Activated naive CD4-positive, alpha-beta T cell treated with anti-CD3 and anti-CD28 coated beads, Interleukin-2, amount 50 U/mL, for 72 hours (primary cell): ENCODE data around the gene GRK1. TPM values are rescaled to one million over a fixed set of nuclear protein-coding genes. Genes with fewer than 3 reads are reported as not detected.
"Not testable (repeated sequence)": the region's sequence is repeated elsewhere in the genome, so short reads cannot be mapped to it uniquely, and the experiment has no call there.

ENCODE experiments used
- ATAC-seq, 2 donors: fragments of 150-1000 bp; cut with Tn5 transposase; 2 replicates each; pipeline ENCODE4 v1.10.0; 2021; ENCODE audit warnings: mild to moderate bottlenecking in 2 of 2, moderate library complexity in 2 of 2
- DNase-seq, 2 donors: peaks; one replicate each; pipeline ENCODE4 v3.0.0; 2021 to 2022; ENCODE audit warnings: low spot score in 2 of 2
- H3K27ac Mint-ChIP-seq, 2 donors: one replicate each; pipeline ENCODE4 v1.8.0; 2022; ENCODE audit warnings: mild to moderate bottlenecking in 2 of 2, mixed read lengths in 2 of 2
- H3K36me3 Mint-ChIP-seq, 2 donors: one replicate each; pipeline ENCODE4 v1.8.0; 2022; ENCODE audit warnings: mixed read lengths in 2 of 2
- H3K9me3 Mint-ChIP-seq, 2 donors: one replicate each; pipeline ENCODE4 v1.8.0; 2022; ENCODE audit warnings: mixed read lengths in 2 of 2
- total RNA-seq, 2 donors: library from RNA; stranded (reverse); gene quantifications; one replicate each; pipeline ENCODE4 v1.2.3, GENCODE V29; 2022

Gene GRK1
- total RNA-seq, 2 donors from 2014 or later, result 0.23 TPM; not detected in 1

DNA sequence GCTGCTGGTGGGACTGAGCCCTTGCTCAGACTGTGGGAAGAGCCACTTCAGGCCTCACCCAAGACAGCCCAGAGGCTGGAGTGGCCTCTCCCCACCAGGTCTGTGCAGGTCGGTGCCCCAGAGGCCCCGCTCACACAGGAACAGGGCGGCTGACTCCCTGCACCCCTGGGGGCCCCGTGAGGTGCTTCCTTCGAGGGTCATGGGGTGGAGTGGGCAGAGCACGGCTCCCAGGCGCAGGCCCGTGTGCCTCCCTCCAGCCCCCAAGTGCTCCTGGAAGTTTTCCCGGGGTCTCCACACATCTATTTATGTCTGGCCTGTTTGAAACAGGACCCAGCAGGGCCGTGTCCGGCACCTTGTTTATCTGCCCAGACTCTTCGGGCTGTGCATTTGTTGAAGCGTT lies 82.5 kb downstream of the GRK1 start:
- no peak for ATAC-seq
- Mint-ChIP-seq H3K9me3 (peaks cover 12% of the 10 kb centered on the region in 2 donors), H3K36me3 (peaks cover 0 to 12% of the 10 kb centered on the region in 2 donors), H3K27ac (no peak overlapping the region)
- no peak for DNase-seq

DNA sequence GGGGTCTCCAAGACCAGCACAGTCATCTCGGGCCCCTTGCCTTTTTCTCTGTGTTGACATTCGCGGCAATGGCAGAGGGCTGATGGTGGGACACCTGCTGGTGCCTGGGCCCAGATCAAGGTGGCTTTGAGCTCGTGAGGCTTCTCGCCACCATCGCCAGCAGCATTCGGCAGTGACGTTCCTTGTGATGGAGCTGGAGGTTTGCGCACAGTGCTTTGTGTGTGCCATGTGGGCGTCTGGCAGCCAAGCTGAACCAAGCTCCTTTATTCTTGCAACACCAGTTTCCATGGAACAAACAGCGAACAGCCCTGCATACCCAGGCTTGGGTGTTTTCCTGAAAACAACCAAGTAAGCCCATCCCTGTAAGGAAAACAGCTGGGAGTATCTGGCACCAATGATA lies 82.9 kb downstream of the GRK1 start:
- Mint-ChIP-seq H3K27ac (no peak overlapping the region), H3K36me3 (peaks cover 0 to 12% of the 10 kb centered on the region in 2 donors), H3K9me3 (peaks cover 12% of the 10 kb centered on the region in 2 donors)
- no peak for ATAC-seq
- no peak for DNase-seq

DNA sequence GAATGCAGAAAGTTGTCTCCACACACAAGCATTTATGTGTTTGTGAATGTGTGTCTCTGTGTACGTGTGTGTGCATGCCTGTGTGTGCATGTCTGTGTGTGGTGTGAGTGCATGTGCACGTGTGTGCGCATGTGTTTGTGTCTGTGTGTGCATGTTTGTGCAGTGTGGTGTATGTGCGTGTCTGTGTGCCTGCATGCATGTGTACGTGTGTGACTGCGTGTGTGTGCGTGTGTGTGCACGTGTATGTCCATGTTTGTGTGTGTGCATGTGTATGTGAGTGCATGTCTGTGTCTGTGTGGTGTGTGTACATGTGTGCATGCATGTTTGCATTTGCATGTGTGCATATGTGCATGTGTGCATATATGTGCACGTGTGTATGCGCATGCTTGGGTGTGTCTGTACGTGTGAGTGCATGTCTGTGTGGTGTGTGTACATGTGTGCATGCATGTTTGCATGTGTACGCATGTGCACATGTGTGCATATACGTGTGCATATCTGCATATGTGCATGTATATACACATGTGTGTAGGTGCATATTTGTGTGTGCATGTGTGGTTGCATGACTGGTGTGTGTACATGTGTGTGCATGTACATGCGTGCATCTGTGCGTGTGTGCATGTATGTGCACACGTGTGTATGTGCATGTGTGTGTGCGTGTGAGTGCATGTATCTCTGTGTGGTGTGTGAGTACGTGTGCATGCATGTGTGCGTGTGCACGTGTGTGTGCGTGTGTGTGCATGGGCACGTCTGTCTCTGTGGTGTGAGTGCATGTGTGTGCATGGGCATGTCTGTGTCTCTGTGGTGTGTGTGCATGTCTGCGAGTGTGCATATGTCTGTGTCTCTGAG lies 83.8 kb downstream of the GRK1 start:
- H3K36me3 Mint-ChIP-seq, result peaks cover 0 to 12% of the 10 kb centered on the region in 2 donors
- peaks cover 12% of the 10 kb centered on the region in 2 donors for H3K9me3 Mint-ChIP-seq
- DNase-seq (no peak), ATAC-seq (no peak)
- H3K27ac Mint-ChIP-seq, result no peak overlapping the region

DNA sequence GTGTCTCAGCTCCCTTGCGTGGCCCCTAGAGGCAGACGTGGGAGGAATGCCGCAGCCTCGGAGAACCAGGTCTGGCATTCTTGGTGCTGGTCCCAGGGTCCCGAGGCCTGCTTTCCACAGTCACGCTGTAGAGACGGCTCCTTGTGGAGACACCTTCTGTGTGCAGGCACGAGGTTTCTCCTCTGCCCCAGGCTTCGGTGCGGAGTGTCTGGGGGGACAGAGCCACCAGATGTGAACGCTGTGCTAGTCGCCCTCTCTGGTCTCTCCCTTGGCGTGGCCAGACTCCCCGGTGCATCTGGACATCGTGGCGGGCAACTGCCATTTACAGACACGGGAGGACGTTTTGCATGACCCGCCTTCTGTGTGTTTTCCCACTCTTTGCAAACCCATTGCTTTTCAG lies 84.5 kb downstream of the GRK1 start:
- DNase-seq (no peak), ATAC-seq (no peak)
- Mint-ChIP-seq H3K27ac (no peak overlapping the region), H3K36me3 (peaks cover 0 to 12% of the 10 kb centered on the region in 2 donors), H3K9me3 (peaks cover 12% of the 10 kb centered on the region in 2 donors)

DNA sequence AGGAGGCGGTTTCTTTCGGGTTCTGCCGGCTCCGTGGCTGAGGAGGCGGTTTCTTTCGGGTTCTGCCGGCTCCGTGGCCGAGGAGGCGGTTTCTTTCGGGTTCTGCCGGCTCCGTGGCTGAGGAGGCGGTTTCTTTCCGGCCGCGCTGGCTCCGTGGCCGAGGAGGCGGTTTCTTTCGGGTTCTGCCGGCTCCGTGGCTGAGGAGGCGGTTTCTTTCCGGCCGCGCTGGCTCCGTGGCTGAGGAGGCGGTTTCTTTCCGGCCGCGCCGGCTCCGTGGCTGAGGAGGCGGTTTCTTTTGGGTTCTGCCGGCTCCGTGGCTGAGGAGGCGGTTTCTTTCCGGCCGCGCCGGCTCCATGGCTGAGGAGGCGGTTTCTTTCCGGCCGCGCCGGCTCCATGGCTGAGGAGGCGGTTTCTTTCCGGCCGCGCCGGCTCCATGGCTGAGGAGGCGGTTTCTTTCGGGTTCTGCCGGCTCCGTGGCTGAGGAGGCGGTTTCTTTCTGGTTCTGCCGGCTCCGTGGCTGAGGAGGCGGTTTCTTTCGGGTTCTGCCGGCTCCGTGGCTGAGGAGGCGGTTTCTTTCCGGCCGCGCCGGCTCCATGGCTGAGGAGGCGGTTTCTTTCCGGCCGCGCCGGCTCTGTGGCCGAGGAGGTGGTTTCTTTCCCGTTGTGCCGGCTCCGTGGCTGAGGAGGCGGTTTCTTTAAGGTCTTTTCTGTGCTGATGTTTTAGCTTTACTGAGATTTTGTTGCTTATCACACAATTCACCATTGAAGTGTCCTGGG lies 85.4 kb downstream of the GRK1 start:
- Mint-ChIP-seq H3K36me3 (peaks cover 0 to 12% of the 10 kb centered on the region in 2 donors), H3K9me3 (peaks cover 12 to 17% of the 10 kb centered on the region in 2 donors)
- H3K27ac Mint-ChIP-seq, DNase-seq, ATAC-seq: not testable (repeated sequence)

DNA sequence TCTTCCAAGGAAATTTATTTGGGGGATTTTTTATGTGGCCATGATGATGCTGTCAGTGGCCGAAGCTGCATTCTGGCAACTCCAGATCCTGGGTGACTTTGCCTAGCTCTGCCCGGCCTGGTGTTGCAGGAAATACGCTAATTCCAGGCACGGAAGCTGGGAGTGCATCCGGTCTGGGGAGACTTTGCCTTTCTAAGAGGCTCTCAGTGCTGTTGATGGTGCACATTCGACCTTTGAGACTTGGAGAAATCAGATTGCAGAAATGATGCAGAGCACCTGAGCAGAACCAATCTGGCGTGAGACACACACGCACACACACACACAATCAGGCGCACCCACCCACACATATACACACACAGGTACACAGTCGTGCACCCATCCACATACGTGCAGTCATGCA lies 86.2 kb downstream of the GRK1 start:
- ATAC-seq, result no peak
- peaks cover 0 to 12% of the 10 kb centered on the region in 2 donors for H3K36me3 Mint-ChIP-seq

DNA sequence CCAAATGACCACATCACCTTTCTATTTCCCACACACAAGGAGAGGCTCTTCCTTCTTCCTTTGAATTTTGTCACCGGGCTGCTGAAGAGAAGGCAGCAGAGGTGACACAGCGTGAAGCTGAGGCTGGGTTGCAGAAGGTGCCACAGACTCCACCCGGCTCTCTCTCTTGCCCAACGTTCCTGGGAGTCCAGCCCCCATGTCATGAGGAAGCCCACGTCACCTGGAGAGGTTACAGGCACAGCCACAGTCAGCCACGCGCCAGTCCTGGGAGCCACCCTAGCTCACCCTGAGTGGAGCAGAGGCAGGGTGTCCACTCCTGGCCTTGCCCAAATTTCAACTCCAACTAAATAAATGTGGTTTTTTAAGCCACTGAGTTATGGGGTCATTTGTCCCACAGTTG lies 87.2 kb downstream of the GRK1 start:
- no peak overlapping the region for H3K27ac Mint-ChIP-seq
- peaks cover 12 to 17% of the 10 kb centered on the region in 2 donors for H3K9me3 Mint-ChIP-seq
- DNase-seq (no peak), ATAC-seq (no peak)
- peaks cover 0 to 12% of the 10 kb centered on the region in 2 donors for H3K36me3 Mint-ChIP-seq

More for the DNA sequence above, 86.2 kb downstream of the GRK1 start:
- no peak for DNase-seq
- no peak overlapping the region for H3K27ac Mint-ChIP-seq
- H3K9me3 Mint-ChIP-seq, result peaks cover 12 to 17% of the 10 kb centered on the region in 2 donors

DNA sequence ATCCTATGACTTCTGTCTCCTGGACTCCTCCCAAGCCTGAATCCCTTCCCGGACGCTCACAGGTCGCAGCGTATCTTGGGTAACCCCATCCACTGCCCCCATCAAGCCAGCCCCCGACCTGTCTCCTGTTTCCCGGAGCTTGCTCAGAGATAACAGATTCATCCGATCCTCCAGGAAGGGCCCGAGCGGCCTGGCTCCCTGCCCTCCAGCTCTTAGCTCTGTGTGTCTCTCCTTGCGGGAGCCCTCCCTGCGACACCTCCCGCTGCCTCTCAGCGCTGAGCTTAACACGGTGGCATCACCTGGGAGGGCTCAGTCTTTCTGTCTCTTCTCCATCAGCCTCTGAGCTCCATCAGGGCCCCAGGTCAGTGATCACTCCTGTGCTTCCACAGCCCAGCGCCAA lies 87.7 kb downstream of the GRK1 start:
- Mint-ChIP-seq H3K9me3 (peaks cover 12 to 17% of the 10 kb centered on the region in 2 donors), H3K27ac (no peak overlapping the region), H3K36me3 (peaks cover 0 to 12% of the 10 kb centered on the region in 2 donors)
- ATAC-seq, result no peak
- DNase-seq, result no peak

DNA sequence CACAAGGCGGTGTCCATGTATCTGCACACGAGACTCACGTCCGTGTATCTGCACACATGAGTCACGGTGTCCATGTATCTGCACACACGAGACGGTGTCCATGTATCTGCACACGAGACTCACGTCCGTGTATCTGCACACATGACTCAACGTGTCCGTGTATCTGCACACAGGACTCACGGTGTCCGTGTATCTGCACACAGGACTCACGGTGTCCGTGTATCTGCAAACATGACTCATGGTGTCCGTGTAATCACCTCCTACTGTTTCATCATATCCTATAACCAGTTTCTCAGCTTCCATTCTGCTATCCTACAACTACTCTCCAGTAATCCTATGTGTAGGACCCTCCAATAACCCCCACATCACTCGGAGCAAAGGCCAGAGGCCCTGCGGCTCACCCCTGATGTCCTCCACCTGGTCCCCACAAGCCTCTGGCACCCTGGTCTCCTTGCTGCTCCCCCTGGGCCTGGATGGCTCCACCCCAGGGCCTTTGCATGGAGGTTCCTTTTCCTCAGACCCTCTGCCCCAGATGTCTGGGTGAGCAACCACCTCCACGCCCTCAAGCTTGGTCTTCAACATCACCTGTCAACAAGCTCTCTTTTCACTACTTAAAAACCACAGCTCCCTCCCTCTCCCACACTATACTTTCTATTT lies 89.5 kb downstream of the GRK1 start:
- DNase-seq, result peak in 1 of 2 donors; percentile 13
- no peak for ATAC-seq
- Mint-ChIP-seq H3K36me3 (peaks cover 0 to 5% of the 10 kb centered on the region in 2 donors), H3K9me3 (peaks cover 0 to 5% of the 10 kb centered on the region in 2 donors), H3K27ac (peak overlapping the region in 1 of 2 donors; percentile 26)

DNA sequence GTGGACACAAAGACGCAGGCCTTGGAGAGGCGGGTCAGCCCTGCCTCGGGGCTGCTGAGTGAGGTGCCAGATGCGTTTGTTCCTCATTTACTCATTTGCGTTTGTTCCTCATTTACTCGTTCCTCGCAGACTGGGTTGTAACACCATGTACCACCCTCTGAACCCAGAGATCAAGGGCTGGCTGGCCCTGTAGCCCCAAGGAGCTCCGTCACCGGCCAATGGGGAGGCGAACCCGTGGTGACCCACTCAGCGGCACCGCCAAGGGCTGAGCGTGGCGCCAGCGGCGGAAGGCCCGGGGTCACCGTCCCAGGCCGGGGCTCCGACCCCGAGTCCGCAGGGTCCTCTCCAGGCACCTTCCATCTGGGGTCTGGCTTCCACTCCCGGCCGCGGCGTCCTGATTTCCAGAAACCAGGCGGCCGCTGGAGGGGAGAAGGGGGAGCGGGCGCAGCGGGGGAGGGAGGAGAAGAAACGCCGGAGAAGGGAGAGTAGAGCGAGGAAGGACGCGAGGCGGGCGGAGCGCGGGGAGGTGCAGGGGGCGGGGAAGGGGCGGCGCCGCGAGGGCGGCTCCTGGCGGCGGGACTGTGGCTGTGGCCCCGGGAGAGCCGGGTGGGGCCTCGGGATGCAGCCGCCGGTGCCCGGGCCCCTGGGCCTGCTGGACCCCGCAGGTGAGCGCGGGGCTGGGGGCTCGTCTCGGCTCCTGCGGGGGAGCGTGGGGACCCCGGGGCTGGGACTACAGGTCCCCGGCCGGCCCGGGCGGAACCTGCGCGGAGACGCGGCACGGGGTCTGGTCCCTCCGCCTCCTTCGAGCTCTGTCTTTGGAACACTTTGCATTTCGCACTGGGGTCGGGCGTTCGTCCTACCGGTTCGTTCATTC lies 91.9 kb downstream of the GRK1 start, which contains the start of gene TMEM255B:
TSS of gene TMEM255B (plus strand) at position 576 of the 874 bp plus-strand sequence. CDS start at position 620, 44 bp downstream.
- H3K36me3 Mint-ChIP-seq, result no peaks in the 10 kb centered on the region
- peak; percentile 97 to 98 for ATAC-seq
- H3K27ac Mint-ChIP-seq, result no peak within 1 kb of the TSS
- H3K9me3 Mint-ChIP-seq, result peaks cover 0 to 5% of the 10 kb centered on the region in 2 donors
- DNase-seq, result peak; percentile 67 to 71

DNA sequence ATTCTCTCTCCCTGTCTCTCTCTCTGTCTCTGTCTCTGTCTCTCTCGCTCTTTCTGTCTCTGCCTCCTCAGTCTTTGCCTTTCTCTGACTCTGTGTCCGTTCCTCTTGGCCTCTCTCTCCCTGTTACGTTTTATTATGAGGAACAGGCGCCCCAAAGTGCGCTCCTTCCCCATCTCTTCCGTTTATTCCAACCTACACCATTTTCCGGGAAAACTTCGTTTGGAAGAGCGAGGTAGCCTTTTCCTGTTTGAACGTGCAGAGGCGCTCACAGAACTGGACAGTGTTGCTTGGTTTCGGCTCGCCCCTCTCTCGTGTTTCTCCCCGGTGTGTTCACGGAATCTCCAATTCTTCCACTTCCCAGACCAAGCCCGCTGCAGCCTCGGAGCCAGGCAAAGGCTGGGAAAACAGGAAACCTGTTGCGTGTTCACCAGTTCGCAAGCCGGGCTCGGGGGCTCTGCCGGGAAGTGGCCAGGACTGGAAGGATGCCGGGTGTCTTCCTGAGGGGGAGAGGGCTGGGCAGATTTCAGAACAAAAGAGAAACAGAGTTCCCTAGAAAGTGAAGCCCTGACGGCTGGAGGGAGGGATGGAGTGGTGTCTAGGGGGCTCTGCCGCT lies 92.6 kb downstream of the GRK1 start:
- ATAC-seq (no peak), DNase-seq (peak in 1 of 2 donors; percentile 49)
- Mint-ChIP-seq H3K27ac (no peak overlapping the region), H3K36me3 (no peaks in the 10 kb centered on the region), H3K9me3 (peaks cover 0 to 5% of the 10 kb centered on the region in 2 donors)

DNA sequence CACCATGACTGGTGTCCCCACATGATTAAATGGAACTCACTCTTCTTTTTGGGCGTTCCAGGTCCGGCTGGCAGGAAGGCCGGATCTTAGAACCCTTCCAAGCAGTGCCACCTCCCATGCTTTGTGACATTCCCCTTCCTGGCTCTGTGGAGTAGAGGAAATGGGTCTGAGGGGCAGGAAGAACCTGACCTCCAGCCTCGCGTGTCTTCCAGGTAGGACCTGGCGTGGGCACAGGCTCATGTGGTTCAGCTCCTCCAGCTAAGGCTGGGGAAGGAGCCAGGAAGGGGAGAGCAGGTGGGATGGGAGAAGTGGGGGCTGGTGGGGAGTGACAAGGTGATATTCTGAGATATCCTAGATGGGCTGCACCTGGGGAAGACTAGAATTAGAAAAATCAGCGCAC lies 94.1 kb downstream of the GRK1 start:
- Mint-ChIP-seq H3K27ac (no peak overlapping the region), H3K9me3 (peaks cover 0 to 5% of the 10 kb centered on the region in 2 donors), H3K36me3 (no peaks in the 10 kb centered on the region)
- DNase-seq (peak in 1 of 2 donors; percentile 25), ATAC-seq (no peak)

DNA sequence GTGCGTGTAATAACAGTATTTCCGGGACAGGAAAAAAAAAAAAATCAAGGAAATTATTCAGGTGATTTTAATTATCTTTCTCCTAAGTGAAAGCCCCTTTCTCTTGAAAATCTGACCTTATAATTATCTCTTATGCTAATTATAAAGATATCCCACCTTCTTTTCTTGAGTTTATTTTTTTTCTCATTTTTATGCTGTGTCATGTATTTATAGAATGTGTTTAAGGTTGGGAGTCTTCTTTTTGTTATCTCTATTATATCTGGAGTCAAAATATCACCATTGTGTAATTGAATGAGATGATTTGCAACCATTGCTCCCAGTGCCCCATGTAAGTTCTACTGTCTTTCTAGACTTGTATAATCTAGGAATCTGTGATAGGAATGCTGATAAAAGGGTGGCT lies 95.1 kb downstream of the GRK1 start:
- no peak overlapping the region for H3K27ac Mint-ChIP-seq
- no peak for DNase-seq
- peaks cover 0 to 1% of the 10 kb centered on the region in 2 donors for H3K9me3 Mint-ChIP-seq
- no peak for ATAC-seq
- no peaks in the 10 kb centered on the region for H3K36me3 Mint-ChIP-seq

DNA sequence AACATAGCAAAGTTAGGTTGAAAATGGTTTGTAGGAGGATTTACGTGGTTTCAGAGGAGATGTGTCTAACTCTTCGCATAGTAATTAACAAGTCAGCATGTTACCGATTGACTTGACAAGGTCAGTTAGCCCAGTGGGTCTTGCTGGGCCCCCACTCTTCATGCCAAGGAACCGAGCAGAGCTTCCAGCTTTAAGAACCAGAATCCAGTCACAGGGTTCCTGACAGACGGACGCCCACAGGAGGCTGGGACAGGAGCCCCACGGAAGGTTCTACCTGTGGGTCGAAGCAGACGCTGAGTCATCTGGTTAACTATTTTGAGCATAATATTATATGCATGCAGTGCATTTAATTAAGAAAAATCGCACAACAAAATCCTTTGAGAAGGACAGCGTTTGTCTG lies 95.5 kb downstream of the GRK1 start:
- DNase-seq (peak in 1 of 2 donors; percentile 21), ATAC-seq (no peak)
- Mint-ChIP-seq H3K36me3 (no peaks in the 10 kb centered on the region), H3K9me3 (no peaks in the 10 kb centered on the region), H3K27ac (no peak overlapping the region)

DNA sequence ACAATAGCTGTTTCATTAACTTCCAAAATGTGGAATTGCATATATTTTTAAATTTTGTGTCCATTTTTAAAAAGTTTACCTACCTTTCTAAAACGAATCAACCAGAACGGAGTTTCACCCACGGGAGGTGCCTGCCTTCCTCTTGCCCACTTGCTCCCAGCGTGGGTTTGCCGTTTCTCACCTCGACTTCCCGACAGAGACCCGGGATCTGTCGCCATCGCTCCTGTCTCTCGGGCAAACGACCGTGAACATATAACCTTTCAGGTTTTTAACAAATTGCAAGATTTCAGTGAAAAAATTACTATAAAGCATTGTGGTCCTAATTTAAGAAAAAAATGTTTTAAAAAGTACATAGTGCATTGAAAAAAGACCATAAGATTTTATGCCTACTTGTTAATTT lies 96.2 kb downstream of the GRK1 start:
- no peak for ATAC-seq
- Mint-ChIP-seq H3K36me3 (no peaks in the 10 kb centered on the region), H3K9me3 (no peaks in the 10 kb centered on the region), H3K27ac (no peak overlapping the region)
- DNase-seq, result no peak
